GM21515 (cell line): ENCODE measurements around the gene KCP.
A peak's percentile ranks its signal among the peaks of the same experiment; 100 is the strongest.

Source experiments
- ATAC-seq: cut with Tn5 transposase; IDR thresholded peaks from one replicate; pipeline ENCODE4 v1.9.1; 2021; ENCODE audit not compliant: unreplicated experiment

Gene KCP

DNA sequence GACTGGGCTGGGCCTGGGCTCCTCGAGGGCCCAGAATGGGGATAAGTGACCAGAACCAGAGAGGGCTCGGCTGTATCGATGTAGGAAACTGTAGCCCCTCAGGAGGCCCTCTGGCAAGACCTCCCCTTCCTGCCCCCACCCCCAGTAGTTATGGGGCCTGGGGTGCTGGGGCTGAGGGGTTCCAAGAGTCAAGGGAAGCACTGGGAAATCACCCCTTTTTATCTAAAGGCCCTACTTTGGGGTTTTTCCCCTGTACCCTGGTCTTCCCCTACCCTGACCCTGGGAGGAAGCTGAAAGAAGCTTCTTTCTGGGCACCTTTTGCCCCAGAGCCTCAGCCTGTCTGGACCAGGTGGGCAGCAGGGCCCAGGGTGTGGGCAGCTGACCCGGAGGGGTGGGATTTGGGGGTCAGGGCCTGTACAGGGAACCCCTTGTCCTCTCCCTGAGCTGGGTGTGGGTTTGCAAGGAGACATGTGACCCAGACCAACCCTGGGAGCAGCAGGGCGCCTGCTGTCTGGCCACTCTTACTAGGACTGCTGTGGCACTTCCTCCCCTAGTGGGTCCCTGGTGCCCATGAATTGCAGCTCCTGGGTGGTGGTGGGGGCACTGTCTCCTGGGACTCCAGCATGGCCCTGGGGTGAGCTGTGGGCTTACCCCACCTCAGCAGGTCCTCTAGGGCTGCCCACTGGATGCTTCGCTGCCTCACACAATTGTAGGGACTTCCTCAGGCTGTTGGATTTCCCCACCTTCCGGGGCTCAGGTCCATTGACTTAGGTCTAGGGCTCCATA is 28.8 kb upstream of the KCP start:
- no peak for ATAC-seq

DNA sequence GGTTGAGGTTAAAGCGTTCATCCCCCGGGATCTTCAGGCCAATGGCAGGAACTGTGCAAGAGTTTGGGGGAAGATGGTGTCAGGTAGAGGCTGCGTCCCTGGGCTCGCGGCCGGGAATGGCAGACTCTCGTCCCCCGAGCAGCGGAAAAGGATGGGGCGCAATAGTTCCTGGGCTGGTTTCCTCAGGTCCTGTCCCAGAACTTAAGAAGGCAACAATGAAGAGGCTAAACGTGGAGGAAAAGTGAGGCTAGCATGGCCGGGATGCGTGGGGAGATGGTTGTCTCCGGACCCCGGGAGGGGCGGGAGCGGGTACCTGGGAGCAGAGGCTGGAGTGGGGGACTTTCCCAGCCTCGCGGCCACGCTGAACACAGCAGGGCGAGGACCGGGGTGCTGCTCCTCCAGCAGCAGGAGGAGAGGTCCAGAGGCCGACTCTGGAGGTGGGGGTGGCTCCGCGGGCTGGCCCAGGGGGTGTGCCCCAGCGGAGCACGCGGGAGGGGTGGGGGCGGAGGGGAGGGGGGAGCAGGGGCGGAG is 28.1 kb upstream of the KCP start:
- ATAC-seq: no peak

DNA sequence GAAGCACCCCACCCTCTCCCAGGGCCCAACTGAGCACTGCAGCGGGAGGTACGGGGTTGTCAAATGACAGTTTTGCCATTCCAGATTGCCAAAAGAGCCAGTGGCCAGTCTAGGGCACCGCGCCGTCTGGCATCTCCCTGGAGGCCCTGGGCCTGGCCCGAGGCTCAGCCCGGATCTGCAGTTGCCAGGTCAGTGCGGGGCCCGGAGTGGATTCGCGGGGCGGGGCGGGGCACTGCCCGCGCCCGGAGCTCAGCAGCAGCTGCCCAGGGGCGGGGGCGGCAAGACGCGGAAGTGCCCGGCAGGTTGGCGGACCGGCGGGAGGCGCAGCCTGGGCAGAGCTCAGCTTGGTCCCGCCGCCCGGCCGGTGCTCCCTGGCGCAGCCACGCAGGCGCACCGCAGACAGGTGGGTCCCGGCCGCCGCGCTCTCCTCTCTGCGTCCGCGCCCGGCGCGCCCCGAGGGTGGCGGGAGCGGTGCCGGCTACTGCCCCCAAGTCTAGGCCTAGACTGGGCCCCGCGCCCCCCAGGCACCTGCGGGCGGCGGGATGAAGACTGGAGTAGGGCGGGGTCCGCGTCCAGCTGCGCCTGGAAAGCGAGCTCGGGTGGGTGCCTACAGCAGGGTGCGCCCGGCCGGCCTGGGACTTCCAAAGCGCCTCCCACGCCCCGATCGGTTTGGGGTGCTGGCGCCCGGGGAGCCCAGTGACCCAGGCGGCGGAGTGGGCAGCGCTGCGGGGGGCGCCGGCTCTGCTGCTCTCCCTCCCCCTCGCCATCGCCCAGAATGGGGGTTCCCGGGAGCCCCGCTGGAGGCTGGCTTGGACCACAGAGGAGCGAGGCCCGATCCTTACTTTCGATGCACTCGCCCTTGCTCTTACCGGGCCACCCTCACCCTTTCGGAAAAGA is 27.4 kb upstream of the KCP start, which contains the start of gene IRF5:
TSS of gene IRF5 (plus strand) at position 281 of the 897 bp plus-strand sequence. CDS start 4,155 bp downstream, outside the sequence.
- ATAC-seq: no peak

DNA sequence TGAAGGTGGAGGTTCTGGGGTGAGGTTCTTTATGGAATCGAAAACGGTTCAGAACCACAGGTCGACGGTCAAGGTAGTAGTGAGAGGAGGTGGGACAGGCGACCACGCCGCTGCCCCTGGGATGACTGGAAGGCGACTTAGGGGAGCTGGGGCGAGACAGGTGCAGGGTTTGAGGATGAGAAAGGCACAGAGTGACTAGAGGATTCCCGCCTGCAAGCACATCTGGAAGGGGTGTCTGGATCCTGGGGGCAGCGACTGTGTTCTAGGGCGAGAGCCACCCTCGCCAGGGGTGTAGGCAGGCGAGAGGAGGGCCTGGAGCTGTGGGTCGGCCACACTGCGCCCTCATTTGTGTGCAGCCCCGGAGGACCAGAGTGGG is 26.8 kb upstream of the KCP start:
- no peak for ATAC-seq

DNA sequence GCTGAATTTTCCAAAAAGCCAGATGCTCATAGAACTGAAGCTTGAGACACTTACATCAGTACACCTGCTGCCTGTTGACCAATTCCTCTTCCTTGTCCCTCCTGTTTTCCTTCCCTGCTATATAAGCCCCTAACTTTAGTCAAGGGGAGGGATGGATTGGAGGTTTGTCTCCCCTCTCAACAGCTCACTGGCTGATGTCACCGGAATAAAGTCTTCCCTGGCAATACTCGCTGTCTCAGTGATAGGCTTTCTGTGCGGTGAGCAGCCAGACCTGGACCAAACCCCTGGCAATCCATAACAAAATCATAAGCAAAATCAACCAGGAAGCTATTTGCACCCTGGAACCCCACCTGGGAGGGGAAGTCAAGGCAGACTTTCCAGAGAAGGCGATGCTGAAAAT is 26.3 kb upstream of the KCP start:
- ATAC-seq: no peak

DNA sequence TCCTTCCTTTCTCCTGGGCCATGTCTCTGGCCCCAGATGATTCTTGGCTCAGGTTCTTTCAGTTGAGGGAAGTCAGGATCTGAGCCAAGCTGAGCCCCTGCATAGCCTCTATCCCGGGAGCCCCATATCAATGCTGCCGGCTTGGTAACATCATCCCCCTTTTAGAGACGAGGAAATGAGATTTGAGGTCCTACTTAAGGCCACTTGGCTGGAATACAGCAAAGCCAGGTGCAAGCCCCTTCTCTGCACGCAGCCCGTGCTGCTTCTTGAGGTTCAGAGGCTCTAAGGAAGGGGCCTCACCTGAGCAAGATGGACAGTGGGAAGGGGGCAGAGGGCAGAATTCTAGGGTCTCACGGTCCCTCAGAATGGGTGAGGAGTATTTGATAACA is 24.8 kb upstream of the KCP start:
- ATAC-seq: no peak

DNA sequence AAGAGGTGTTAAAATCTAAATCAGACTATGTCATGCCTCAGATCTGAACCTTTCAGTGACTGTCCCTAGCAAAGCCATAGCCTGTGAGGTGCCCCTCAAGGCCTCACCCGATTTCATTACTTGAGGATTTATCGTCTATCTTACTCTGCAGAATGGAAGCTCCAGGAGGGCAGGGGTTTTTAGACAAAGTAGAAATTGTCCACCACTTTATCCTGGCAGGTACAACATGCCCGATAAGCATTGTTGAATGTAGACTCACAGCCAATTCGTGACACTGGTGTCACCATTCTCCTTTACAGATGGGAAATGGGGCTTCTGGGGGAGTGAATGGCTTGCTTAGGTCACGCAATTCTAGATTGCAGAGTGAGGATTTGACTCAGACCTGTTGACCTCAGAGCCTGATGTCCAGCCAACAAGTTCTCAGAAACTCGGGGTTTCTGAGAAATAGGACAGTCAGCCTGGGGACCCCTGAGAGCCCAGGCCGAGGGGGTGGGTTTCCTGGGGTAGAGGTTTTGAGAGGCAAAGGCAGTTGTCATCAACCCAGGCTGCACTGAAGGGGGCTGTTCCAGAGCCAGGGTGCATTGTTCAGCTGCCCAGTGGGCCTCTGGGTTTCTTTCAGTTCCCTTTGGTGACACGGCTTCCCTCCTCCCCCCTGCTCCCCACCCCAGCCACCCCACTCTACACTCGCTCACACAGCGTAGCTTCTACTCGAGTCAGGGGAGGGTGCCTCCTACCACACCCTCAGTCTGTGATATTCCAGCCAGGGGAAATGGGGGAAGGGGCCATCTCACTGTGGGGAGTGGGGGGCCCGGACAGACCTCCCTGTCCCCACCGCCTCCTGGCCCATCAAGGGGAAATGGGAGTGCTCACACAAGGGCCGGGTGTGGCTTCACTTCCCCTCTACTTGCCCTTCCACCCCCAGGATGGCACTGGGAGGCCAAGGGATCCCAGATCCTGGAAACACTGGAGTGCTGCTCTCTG is 24.1 kb upstream of the KCP start:
- peak; percentile 38 for ATAC-seq

DNA sequence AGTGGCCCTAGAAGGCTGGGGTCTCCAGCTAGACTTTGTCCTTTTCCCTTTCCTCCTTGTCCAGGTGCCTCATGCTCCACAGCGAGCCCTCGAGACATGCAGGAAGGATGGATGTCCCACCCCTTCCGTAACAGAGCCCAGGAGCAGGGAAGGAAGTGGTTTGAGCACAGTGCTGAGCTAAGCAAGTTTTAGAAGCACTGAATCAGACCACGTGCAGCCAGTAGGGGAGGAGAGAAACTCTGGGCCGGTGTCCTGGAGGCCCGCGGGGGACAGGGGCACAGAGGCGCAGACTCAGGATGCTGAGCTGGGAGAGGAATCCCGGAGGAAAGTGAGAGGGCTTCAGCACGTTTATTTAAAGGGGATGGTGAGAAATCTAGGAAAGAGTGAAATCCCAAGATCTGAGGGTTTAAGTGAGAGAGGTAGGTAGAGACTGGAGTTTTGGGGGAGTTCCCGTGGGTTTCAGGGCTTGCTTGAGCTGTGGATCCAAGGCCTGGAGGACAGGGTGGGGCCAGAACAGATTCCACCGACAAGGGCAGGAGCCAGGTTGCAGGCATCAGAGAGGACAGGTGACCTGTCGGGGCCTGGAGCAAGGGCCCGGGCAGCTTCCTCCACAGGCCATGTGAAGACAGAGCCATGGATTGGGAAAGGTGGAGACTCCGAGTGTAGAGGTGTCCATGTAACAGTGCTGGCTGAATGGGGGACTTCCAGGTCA is 22.8 kb upstream of the KCP start:
- ATAC-seq: peak; percentile 34

DNA sequence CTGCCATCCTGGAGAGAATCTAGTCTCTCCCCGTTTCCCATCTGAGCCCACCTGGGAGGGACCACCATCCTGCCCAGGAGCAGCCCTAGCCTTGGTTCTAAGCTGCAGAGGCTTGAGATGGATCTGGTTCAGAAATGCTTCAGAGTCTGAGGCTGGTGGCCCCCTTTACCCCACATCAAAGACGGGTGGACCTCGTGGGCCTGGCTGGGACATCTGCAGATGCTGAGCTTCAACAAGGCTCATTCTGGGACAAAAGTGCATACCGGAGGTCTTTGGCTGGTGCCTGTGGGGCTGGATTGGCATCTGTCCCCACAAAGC is 22.3 kb upstream of the KCP start:
- ATAC-seq: no peak

DNA sequence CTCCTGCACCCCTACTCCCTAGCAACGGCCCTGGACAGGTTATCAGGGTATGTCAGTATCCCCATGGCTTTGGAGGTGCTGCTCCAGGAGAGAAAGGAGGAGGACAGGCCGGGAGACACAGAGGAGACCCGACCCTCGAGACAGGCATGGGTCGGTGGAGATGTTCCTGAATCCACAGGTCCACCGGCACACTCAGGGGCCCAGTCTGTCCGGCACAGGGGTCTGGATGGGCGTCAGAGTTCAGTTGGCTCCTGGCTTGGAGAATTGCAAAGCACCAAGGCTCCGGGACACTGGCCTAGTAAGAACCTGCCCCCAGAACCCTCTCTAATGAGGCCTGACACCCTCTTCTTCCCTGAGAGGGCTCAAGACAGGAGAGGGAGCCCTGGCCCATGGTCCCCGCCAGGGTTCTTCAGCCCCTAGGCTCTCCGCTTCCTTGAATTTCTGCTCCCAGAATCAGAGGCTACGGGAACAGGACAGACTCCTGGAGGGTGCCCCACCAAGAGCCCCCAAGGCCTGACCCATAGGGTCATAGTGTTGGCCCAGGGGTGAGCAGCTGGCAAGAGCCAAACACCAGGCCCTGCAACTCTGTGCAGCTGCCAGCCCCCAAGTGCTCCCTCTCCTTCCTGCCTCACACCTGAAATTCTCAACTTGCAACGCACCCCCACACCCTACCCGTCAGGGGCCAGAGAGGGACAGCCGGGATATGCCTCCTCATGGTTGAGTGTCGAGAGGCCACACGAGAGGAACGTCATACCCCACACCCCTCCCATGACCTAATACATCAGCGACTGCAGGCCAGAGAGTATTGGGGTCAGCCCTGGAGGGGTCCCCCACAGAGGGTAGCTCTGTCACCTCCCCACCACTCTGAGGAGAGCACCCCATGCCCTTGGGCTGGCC is 21.7 kb upstream of the KCP start:
- ATAC-seq: no peak

DNA sequence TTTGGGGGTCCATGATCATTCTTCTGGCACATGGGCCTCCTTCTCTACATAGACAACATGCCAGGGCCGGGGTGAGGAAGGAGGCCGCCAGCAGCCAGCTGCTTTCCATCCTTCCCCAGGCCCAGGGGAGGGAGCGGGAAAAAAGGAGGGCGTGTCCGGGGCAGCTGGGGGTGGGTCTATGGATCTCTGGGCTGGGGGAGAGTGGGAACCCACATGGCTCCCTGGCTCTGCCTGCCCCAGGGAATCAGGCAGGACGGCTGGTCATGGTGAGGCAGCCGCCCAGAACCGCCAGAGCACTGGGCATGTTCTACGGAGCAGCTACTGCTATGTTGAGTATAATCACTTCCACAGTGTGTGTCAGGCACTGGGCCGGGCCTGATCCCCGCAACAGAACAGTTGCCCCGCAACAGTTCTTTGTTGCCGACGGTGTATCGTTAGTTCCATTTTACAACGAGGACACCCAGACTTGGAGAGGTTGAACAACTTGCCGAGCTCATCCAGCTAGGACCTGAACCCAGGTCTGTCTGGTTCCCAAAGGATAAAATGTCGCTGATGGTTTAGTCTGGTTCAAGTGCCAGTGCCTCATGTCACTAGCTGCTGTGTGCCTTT is 20.8 kb upstream of the KCP start:
- ATAC-seq: no peak

DNA sequence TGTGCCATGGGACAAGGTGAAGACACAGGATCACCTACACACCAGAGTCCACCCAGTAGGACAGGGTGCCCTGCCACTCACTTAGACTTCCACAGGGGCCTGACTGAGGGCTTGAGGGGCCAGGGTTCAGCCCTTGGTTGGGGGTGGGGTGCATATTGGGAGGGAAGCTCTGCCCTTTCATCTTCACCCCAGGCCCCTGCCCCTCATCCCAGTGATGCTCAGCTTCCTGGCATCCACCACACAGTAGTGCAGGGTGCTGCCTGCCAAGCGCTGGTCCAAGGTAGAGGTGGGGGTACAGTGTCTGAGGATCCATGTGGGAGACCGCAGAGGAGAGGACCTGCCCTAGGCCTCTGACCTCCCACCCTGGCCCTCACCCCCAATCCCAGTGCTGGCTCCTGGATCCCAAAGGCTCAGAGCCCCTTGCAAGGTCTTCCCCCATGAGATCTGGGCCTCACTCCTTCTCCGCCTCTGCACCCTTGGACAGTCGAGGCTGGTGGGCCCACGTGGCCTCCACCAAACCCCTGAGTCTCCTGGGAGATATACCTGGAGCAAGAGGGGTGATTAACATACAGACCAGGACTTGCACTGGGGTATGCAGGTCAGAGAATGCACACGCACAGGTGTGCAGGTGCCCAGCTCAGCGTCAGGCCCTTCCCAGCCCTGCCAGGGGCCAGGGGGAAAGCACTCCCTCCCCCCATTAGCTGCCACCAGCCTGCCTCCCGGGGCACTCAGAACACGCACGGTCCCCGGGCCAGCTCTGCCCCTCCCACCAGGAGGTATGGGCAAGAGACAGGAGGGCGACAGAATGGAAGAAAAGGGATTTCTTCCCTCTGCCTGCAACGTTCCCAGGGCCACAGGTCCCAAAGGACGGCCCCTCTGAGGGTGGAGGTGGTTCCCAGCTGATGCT is 18.6 kb upstream of the KCP start:
- no peak for ATAC-seq

DNA sequence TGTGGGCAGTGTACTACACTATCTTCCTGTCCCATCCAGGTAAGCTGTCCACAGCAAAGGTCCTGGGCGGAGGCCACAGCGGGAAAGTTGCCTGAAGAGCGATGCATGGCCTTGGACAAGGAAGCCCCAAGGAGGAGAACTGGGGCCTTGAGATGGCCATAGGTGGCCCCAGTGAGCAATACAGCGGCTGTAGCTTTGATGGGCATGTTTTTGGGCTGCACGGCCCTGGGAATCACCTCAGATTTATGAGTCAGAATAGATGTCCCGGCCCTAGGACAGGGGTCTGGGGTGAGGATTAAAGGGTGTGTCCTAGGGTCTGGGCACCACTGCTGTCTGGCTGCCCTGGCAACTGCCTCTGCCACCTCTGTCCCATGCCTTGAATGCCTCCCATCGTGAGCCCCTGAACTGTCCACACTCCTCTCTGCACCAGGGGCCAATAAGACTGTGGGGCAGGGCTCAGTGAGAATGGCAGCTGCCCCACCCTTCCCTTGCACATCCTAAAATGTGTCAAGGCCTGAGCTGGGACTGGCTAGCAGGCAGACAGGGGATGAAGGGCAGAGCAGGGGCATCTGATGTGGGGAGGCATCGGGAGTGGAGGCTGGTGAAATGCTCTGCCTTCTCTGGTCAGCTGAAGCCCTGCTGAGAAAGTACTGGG is 17.8 kb upstream of the KCP start:
- ATAC-seq: no peak

DNA sequence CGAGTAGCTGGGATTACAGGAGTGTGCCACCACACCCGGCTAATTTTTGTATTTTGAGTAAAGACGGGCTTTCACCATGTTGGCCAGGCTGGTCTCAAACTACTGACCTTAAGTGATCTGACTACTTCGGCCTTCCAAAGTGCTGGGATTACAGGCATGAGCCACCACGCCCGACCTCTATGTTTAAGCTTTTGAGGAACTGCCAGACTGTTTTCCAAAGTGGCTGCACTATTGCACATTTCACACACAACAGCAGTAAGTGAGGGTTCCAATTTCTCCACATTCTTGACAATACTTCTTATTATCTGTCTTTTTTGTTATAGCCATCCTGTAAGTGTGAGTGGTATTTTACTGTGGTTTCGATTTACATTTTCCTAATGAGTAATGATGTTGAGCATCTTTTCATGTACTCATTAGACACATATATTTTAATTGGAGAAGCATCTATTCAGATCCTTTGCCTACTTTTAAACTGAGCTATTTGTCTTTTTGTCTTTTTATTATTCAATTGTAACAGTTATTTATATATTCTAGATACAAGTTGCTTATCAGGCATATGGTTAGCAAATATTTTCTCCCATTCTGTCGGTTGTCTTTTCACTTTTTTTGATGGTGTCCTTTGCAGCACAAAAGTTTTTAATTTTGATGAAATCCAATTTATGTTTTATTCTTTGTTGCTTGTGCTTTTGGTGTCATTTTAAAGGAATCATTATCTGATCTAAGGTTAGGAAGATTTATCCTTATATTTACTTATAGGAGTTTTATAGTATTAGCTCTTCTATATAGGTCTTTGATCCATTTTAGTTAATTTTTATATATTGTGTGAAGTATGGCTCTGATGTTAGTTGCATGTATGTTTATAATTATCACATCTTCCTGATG is 14.4 kb upstream of the KCP start:
- no peak for ATAC-seq

DNA sequence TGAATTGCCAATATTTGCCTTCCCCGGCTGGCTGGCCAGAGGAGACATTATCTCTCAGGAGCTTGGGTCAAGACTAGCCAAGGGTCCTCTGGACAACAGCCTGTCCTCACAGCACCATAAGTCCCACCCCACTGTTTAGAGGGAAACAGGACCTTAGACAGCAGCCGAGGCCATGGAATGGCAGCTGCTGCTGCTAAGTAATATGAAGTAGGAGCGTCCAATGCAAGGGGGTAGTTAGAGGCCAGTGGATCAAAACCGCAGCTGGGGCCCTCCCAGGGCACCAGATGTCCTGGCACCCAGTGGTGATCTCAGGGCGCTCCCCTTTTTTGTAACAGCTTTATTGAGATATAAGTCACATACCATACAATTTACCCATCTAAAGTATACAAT is 12.9 kb upstream of the KCP start:
- ATAC-seq: no peak
